HepG2 (cell line): ENCODE data around the gene WIZ. TPM values are rescaled to one million over a fixed set of nuclear protein-coding genes. Genes with fewer than 3 reads are reported as not detected.

ENCODE experiments used
- ATAC-seq: fragments of 200-7000 bp; cut with Tn5 transposase; 3 replicates; pipeline ENCODE4 v1.9.1; 2020; ENCODE audit warnings: mild to moderate bottlenecking, moderate library complexity
- BruUV-seq: library from RNA; stranded (reverse); fragments of 400-500 nt; replicated peaks from 2 replicates; lab custom pipeline; 2021; lab: Mats Ljungman, UMichigan
- CTCF ChIA-PET: fragments of 300-600 bp; formaldehyde crosslinking; extraction: SDS; loops from one replicate; lab custom pipeline; 2021; ENCODE audit warnings: low total read pairs, inconsistent platforms, low intra/inter-chr PET ratio; lab: Yijun Ruan, JAX
- POLR2A ChIA-PET: fragments of 350-600 bp; sonication (Branson Sonifier 250); formaldehyde crosslinking; loops from one replicate; lab custom pipeline; 2020; ENCODE audit warnings: antibody characterized with exemption, inconsistent platforms; lab: Yijun Ruan, JAX
- DNase-seq: peaks from one replicate; pipeline ENCODE4 v3.0.0-alpha.2; 2015; ENCODE audit warnings: low spot score
- FAIRE-seq: peaks from 3 replicates; lab custom pipeline; 2011; peaks lifted over from hg19 to GRCh38; lab: Jason Lieb, UNC
- H2AFZ ChIP-seq: one replicate; pipeline ENCODE4 v1.6.1; 2011; ENCODE audit warnings: low read length, inconsistent platforms
- H3K27ac ChIP-seq: fragments of 300-600 bp; 3 replicates; pipeline ENCODE4 v1.8.0; 2011; ENCODE audit warnings: mixed run types, mild to moderate bottlenecking, mixed read lengths, low read length, inconsistent platforms; ENCODE audit not compliant: insufficient read depth; ENCODE audit errors: extremely low read length
- H3K27me3 ChIP-seq, 2 experiments: fragments of 200-600 bp in 1 of 2; 2 replicates in 1 of 2; 3 replicates in 1 of 2; pipeline versions ENCODE4 v1.6.0 to v1.8.0; 2011; ENCODE audit warnings: low read length in 2 of 2, mild to moderate bottlenecking in 2 of 2, moderate library complexity in 2 of 2, inconsistent platforms in 1 of 2; ENCODE audit not compliant: insufficient read depth in 2 of 2, control insufficient read depth in 1 of 2
- H3K36me3 ChIP-seq, 2 experiments: fragments of 200-600 bp in 1 of 2; replicated peaks in 1 of 2; 2 replicates in 1 of 2; 3 replicates in 1 of 2; pipeline versions ENCODE4 v1.5.1 to v1.8.0; 2011; ENCODE audit warnings: low read length in 2 of 2, inconsistent platforms in 1 of 2; ENCODE audit not compliant: insufficient read depth in 2 of 2, control insufficient read depth in 1 of 2
- H3K4me1 ChIP-seq: 2 replicates; pipeline ENCODE4 v1.5.1; 2012; ENCODE audit warnings: low read length, inconsistent platforms; ENCODE audit not compliant: insufficient read depth
- H3K4me2 ChIP-seq: 2 replicates; pipeline ENCODE4 v1.6.0; 2011; ENCODE audit warnings: low read depth, low read length, inconsistent platforms
- H3K4me3 ChIP-seq, 3 experiments: fragments of 200-600 bp in 1 of 3; sonication (generic), shearing (Covaris generic) in 1 of 3; replicated peaks in 1 of 3; 2 replicates each; pipeline ENCODE4 v1.5.1; 2011 to 2016; ENCODE audit warnings: low read length in 3 of 3, inconsistent platforms in 2 of 3, low read depth in 2 of 3, mild to moderate bottlenecking in 2 of 3, control low read depth in 1 of 3, mixed read lengths in 1 of 3; ENCODE audit not compliant: insufficient read depth in 1 of 3
- H3K79me2 ChIP-seq: one replicate; pipeline ENCODE4 v1.6.1; 2011; ENCODE audit warnings: low read length, inconsistent platforms; ENCODE audit not compliant: insufficient read depth
- H3K9ac ChIP-seq: 2 replicates; pipeline ENCODE4 v1.6.0; 2011; ENCODE audit warnings: mild to moderate bottlenecking, low read depth, low read length, inconsistent platforms; ENCODE audit not compliant: insufficient read depth
- H3K9me3 ChIP-seq: 2 replicates; pipeline ENCODE4 v1.5.1; 2012; ENCODE audit warnings: mild to moderate bottlenecking, low read length
- H4K20me1 ChIP-seq: 2 replicates; pipeline ENCODE4 v1.6.0; 2011; ENCODE audit warnings: inconsistent platforms, mild to moderate bottlenecking, low read length, moderate library complexity; ENCODE audit not compliant: insufficient read depth
- ADNP ChIP-seq: sonication (generic); formaldehyde crosslinking; IDR thresholded peaks from 2 replicates; pipeline ENCODE4 v1.4.0; 2020; ENCODE audit warnings: missing genetic modification reagents
- AGO2 ChIP-seq: fragments of 200-400 bp; formaldehyde crosslinking; optimal IDR thresholded peaks from 2 replicates; pipeline ENCODE3; 2017; ENCODE audit warnings: mild to moderate bottlenecking, low read depth, low read length, moderate library complexity
- ATF5 ChIP-seq: sonication (generic); formaldehyde crosslinking; IDR thresholded peaks from 2 replicates; pipeline ENCODE4 v1.4.0; 2020; ENCODE audit warnings: mild to moderate bottlenecking, low read depth, missing genetic modification reagents
- BCLAF1 ChIP-seq: fragments of 450-650 bp; IDR thresholded peaks from 2 replicates; pipeline ENCODE4 v1.6.1; 2017; ENCODE audit warnings: mild to moderate bottlenecking
- HOXA3 ChIP-seq: sonication (generic); formaldehyde crosslinking; IDR thresholded peaks from 2 replicates; pipeline ENCODE4 v1.5.0; 2020; ENCODE audit warnings: missing genetic modification reagents
- NFE2L1 ChIP-seq: sonication (generic); formaldehyde crosslinking; IDR thresholded peaks from 2 replicates; pipeline ENCODE4 v1.4.0; 2020; ENCODE audit warnings: missing genetic modification reagents, mild to moderate bottlenecking, borderline replicate concordance
- NKX3-1 ChIP-seq: sonication (generic); formaldehyde crosslinking; IDR thresholded peaks from 2 replicates; pipeline ENCODE4 v1.5.0; 2020; ENCODE audit warnings: missing genetic modification reagents
- PHB2 ChIP-seq: fragments of 450-650 bp; IDR thresholded peaks from 2 replicates; pipeline ENCODE4 v1.6.1; 2018; ENCODE audit not compliant: partially characterized antibody
- SAFB2 ChIP-seq: sonication (generic); formaldehyde crosslinking; IDR thresholded peaks from 2 replicates; pipeline ENCODE4 v1.5.1; 2020; ENCODE audit warnings: missing genetic modification reagents, low read depth, mild to moderate bottlenecking, borderline replicate concordance
- SNAI1 ChIP-seq: sonication (generic); formaldehyde crosslinking; IDR thresholded peaks from 2 replicates; pipeline ENCODE4 v1.5.0; 2020; ENCODE audit warnings: mild to moderate bottlenecking, missing genetic modification reagents, borderline replicate concordance
- TCF7L2 ChIP-seq: IDR thresholded peaks from 2 replicates; pipeline ENCODE4 v1.6.1; 2011; ENCODE audit warnings: mild to moderate bottlenecking, low read depth, low read length, moderate library complexity
- YEATS4 ChIP-seq: sonication (generic); formaldehyde crosslinking; IDR thresholded peaks from 2 replicates; pipeline ENCODE4 v1.4.0; 2020; ENCODE audit warnings: missing genetic modification reagents, borderline replicate concordance
- ZNF724P ChIP-seq: sonication (generic); formaldehyde crosslinking; IDR thresholded peaks from 2 replicates; pipeline ENCODE4 v1.8.0; 2022; ENCODE audit warnings: missing genetic modification reagents, borderline replicate concordance
- ZNF737 ChIP-seq: sonication (generic); formaldehyde crosslinking; IDR thresholded peaks from 2 replicates; pipeline ENCODE4 v1.5.0; 2020; ENCODE audit warnings: missing genetic modification reagents, mild to moderate bottlenecking, borderline replicate concordance
- ZSCAN21 ChIP-seq: sonication (generic); formaldehyde crosslinking; IDR thresholded peaks from 2 replicates; pipeline ENCODE4 v1.8.0; 2022; ENCODE audit warnings: mild to moderate bottlenecking, missing genetic modification reagents, moderate library complexity, borderline replicate concordance
- WGBS: methylation state at CpG from one replicate; pipeline ENCODE4 v1.1.6; 2017; ENCODE audit warnings: low lambda C conversion rate; 5-methylcytosine and 5-hydroxymethylcytosine counted together
- in situ Hi-C: cut with HindIII; loops from 2 replicates; pipeline ENCODE4 v1.10.0; 2017; ENCODE audit warnings: low pct_unique_long_range_greater_than_20kb; ENCODE audit not compliant: extremely low pct_ligation_motif_present
- intact Hi-C: fragments of 100-400 bp; cut with micrococcal nuclease; formaldehyde crosslinking; loops from one replicate; pipeline ENCODE4 v1.10.0; 2022; ENCODE audit not compliant: unreplicated experiment
- polyA plus RNA-seq, 8 experiments: library from polyadenylated mRNA; depleted of rRNA in 3 of 8; stranded (reverse) in 7 of 8; unstranded in 1 of 8; fragments of >200 nt; fragmentation: Illumina TruSeq in 4 of 8; extraction: Trizol in 4 of 8; gene quantifications; 2 replicates each; pipeline versions ENCODE4 v1.2.1 to v1.2.3, GENCODE V29; 2011 to 2016; ENCODE audit warnings: low read depth in 4 of 8, missing spikeins in 1 of 8, mixed read lengths in 1 of 8; ENCODE audit not compliant: insufficient read depth in 1 of 8
- total RNA-seq, 5 experiments: library from RNA; depleted of rRNA; stranded (reverse); fragments of >200 nt; fragmentation: Illumina TruSeq; extraction: Trizol; gene quantifications; 2 replicates each; pipeline ENCODE4 v1.2.3, GENCODE V29; 2016; ENCODE audit warnings: low read depth in 1 of 5
- TF ChIP-seq, protein P1 (sequence below): sonication (generic); formaldehyde crosslinking; IDR thresholded peaks from 2 replicates; pipeline ENCODE4 v1.8.1; 2023; ENCODE audit warnings: missing genetic modification reagents, inconsistent platforms, borderline replicate concordance
- TF ChIP-seq, protein P2 (sequence below): sonication (generic); formaldehyde crosslinking; IDR thresholded peaks from 2 replicates; pipeline ENCODE4 v1.9.0; 2022; ENCODE audit warnings: missing genetic modification reagents, mild to moderate bottlenecking, borderline replicate concordance

The WIZ gene
- total and polyA plus RNA-seq, 2 of the 13 experiments (the other 11 are each of a cell fraction or from before 2014, with no cell fraction given), result 4.7 to 4.8 TPM

- no peaks in the 10 kb centered on the region for H3K4me1 ChIP-seq
- FAIRE-seq, result no peak
- in situ Hi-C loops (loop anchor here (10.0 kb wide), 1 partner anchor 131 kb away; no protein-coding TSS in a partner anchor), intact Hi-C loops (no loop called here)
- ATAC-seq, result no peak
- peaks cover 31 to 42% of the 10 kb centered on the region in 2 experiments; a peak in 4 of 5 replicates for H3K36me3 ChIP-seq
- no peaks in the 10 kb centered on the region; the same call in 1 of the 2 replicates for H3K9me3 ChIP-seq
- CTCF ChIA-PET, result no interaction called here
- no peak overlapping the region for H2AFZ ChIP-seq
- POLR2A ChIA-PET, result interaction anchor here (0.6 kb wide), 1 partner anchor 19 kb away, joined by 3 read pairs; no protein-coding TSS in a partner anchor
- peaks cover 3% of the 10 kb centered on the region for H3K79me2 ChIP-seq
- H3K27ac ChIP-seq, result no peak overlapping the region
- no TSS peak for BruUV-seq
- H3K4me2 ChIP-seq, result no peak overlapping the region
- no peak for DNase-seq
- no peaks in the 10 kb centered on the region for H4K20me1 ChIP-seq
- H3K4me3 ChIP-seq, result no peak overlapping the region
- 96% methylated on average over 12 of the region's 13 CpGs for WGBS
- no peak overlapping the region for H3K9ac ChIP-seq
- H3K27me3 ChIP-seq, result no peaks in the 10 kb centered on the region; a peak in 1 of 5 replicates
- TF ChIP-seq NKX3-1 (CRISPR knock-in tag) (no peak), HOXA3 (CRISPR knock-in tag) (no peak), BCLAF1 (no peak), ATF5 (CRISPR knock-in tag) (no peak), ADNP (CRISPR knock-in tag) (no peak), YEATS4 (no peak), ZNF737 (no peak), PHB2 (no peak), ZNF724P (CRISPR knock-in tag) (no peak), NFE2L1 (CRISPR knock-in tag) (no peak), TCF7L2 (no peak), SAFB2 (CRISPR knock-in tag) (no peak), AGO2 (no peak), ZSCAN21 (CRISPR knock-in tag) (no peak), SNAI1 (CRISPR knock-in tag) (no peak)
- TF ChIP-seq, protein P1, sequence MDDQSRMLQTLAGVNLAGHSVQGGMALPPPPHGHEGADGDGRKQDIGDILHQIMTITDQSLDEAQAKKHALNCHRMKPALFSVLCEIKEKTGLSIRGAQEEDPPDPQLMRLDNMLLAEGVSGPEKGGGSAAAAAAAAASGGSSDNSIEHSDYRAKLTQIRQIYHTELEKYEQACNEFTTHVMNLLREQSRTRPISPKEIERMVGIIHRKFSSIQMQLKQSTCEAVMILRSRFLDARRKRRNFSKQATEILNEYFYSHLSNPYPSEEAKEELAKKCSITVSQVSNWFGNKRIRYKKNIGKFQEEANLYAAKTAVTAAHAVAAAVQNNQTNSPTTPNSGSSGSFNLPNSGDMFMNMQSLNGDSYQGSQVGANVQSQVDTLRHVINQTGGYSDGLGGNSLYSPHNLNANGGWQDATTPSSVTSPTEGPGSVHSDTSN (CRISPR knock-in tag), result no peak
- TF ChIP-seq, protein P2, sequence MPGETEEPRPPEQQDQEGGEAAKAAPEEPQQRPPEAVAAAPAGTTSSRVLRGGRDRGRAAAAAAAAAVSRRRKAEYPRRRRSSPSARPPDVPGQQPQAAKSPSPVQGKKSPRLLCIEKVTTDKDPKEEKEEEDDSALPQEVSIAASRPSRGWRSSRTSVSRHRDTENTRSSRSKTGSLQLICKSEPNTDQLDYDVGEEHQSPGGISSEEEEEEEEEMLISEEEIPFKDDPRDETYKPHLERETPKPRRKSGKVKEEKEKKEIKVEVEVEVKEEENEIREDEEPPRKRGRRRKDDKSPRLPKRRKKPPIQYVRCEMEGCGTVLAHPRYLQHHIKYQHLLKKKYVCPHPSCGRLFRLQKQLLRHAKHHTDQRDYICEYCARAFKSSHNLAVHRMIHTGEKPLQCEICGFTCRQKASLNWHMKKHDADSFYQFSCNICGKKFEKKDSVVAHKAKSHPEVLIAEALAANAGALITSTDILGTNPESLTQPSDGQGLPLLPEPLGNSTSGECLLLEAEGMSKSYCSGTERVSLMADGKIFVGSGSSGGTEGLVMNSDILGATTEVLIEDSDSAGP (CRISPR knock-in tag), result no peak
Measured at GRCh38 chr19:15424121-15424520, 25.6 kb downstream of the WIZ start.
